Measurements from ENCODE around the gene CAV2.
"Not testable (repeated sequence)": the region's sequence is repeated elsewhere in the genome, so short reads cannot be mapped to it uniquely, and the experiment has no call there.

Gene CAV2, protein sequence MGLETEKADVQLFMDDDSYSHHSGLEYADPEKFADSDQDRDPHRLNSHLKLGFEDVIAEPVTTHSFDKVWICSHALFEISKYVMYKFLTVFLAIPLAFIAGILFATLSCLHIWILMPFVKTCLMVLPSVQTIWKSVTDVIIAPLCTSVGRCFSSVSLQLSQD

DNA sequence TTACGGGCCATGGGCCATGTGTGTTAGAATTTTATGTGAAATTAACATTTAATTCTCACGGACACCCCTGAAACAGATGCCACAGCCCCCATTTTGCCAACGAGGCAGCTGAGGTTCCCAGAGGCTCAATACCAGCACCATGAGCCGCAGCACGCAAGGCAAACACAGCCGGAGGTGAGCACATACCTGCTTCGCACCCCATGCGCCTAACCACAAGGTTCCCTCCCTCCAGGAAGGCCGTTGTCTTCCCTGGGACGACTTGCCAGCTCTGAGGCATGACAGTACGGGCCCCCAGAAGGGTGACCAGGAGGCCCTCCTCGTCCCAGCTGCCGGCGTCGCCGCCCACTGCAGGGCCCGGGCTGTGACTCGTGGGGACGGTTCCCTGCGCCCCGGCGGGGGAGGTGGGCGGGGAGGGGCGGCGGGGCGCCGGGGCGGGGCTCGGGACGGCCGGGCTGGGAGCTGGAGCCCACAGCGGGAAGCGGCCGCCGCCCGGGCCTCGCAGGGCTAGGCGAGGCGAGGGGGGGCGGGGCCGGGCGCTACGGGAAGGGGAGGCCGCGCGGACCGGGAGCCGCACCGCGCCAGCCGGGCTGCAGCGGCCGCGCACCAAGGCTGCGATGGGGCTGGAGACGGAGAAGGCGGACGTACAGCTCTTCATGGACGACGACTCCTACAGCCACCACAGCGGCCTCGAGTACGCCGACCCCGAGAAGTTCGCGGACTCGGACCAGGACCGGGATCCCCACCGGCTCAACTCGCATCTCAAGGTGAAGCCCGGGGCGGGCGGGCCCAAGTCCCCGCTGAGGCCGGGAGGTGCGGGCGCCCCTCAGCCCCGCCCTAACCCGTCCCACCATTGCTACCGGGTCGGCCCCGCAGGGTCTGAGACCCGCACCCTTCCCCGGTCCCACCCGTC is at the start of gene CAV2:
Gene CAV2, plus strand, starts transcription at position 571 of the 910 bp plus-strand sequence. Its CDS starts 44 bp downstream, at position 615.
- DNase-seq (ENCODE audit: low read depth in 2 of 2): no peak

DNA sequence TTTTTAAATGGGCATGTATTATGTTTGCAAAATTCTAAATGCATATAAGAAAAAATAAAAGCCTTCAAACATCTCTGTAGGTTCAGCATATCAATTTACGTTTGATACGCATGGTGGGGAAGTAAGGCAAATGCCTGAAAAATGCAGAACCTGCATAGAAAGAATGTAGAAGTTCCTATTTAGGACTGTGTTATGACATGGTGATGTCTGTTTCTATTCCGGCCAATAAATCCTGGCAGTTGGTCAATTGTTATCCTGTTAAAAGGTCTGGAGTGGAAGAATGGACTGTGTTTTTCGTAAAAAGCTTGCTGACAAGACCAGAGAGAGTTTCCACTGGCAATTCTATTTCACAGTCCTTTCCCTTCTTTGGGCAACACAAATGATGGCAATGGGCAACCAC is 49.6 kb upstream of the CAV2 start:
- no peak for DNase-seq (ENCODE audit: low read depth in 2 of 2)

DNA sequence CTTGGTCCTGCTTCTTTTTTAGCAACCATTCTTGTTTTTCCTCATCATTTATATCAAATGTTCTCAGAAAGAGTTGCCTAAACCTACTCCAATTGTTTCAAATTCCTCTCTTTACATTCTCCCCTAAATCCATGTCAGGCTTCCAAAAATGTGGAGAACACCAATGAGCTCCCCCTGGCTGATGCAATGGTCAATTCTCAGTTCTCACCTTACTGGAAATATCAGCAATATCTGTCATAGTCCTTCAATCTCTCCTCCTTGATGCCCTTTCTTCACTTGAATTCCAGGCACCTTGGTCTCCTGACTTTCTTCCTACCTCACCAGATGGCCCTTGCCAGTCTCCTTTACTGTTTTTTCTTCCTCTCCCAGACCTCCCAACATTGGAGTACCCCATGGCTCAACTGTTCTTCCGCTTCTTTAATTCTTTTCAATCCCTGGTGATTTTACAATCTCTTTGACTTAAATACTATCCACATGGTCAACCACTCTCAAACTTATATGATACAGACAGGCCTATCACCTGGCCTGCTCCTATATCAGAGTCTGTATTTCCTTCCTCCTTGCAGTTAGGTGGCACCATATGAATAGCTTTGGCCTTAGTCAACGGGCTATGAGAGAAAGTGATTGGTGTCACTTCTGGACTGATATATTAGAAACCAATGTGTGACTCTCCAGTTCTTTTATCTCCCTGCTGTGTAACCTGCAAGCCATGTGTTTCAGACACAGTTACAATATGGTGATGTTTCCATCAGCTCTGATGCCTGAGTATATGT is 47.4 kb upstream of the CAV2 start:
- DNase-seq (ENCODE audit: low read depth in 2 of 2): no peak

DNA sequence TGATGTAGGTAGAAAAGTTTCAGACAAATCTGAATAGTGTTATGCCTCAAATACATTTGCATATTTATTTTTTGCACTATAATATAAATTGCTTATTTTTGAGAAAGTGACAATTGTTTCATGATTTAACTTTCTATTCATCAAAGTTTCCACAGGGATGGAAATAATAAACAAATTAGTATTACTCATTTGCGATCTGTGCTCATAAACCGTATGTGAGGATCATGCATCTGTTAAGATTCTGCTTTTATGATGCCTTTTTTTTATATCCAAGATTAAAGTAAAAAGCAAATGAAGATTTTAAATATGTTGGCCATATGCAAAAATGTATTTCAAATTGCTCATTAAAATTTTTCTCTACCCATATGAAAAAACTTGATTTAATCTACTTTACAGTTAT is 45.2 kb upstream of the CAV2 start:
- DNase-seq (ENCODE audit: low read depth in 2 of 2): no peak

DNA sequence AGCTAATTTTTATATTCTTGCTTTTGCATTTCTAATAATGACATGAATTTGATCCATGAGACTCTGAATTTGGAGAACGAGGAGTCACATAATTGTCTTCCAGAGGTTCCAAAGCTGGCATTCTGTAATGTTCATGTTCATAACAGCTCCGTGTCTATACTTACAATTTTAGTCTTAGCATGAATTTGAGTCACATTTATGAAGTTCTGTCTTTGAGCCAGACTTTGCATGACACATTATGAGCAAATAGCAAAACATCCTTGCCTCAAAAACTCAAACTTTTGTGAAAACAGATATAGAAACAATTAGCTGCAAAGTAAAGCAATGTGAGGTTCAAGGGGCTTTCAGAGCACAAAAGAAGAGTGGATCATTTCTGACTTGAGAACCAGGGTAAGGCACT is 44.5 kb upstream of the CAV2 start:
- no peak for DNase-seq (ENCODE audit: low read depth in 2 of 2)

GRCh38 chr7:116455499-116455898 is 44.0 kb upstream of the CAV2 start:
- no peak for DNase-seq (ENCODE audit: low read depth in 2 of 2)

GRCh38 chr7:116461500-116461899 is 38.0 kb upstream of the CAV2 start:
- no peak for DNase-seq (ENCODE audit: low read depth in 2 of 2)

GRCh38 chr7:116463956-116464355 is 35.6 kb upstream of the CAV2 start:
- DNase-seq (ENCODE audit: low read depth in 2 of 2): no peak

GRCh38 chr7:116464375-116464774 is 35.2 kb upstream of the CAV2 start:
- no peak for DNase-seq (ENCODE audit: low read depth in 2 of 2)

GRCh38 chr7:116465125-116465524 is 34.4 kb upstream of the CAV2 start:
- no peak for DNase-seq (ENCODE audit: low read depth in 2 of 2)

- no peak for DNase-seq (ENCODE audit: low read depth in 2 of 2)
These were observed 31.0 kb upstream of the CAV2 start for GRCh38 chr7:116468534-116468933.

DNA sequence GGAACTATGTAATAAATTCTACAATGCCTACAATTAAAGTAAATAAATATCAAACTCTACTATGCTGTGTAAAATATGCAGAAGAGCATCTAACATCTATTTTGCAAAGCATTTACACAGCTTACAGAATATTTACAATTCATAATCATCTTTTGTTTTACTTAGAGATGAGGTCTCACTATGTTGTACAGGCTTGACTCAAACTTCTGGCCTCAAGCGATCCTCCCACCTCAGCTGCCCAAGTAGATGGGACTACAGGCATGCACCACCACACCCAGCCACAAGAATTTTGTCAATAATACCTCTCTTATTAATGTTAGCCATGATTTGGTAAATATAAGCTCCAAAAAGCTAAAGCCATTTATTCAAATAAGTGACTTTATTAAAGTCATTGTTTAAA is 21.9 kb upstream of the CAV2 start:
- no peak for DNase-seq (ENCODE audit: low read depth in 2 of 2)

GRCh38 chr7:116478834-116479233 is 20.7 kb upstream of the CAV2 start:
- DNase-seq (ENCODE audit: low read depth in 2 of 2): no peak

- DNase-seq (ENCODE audit: low read depth in 2 of 2): no peak
These were observed 16.1 kb upstream of the CAV2 start for GRCh38 chr7:116483271-116483942.

DNA sequence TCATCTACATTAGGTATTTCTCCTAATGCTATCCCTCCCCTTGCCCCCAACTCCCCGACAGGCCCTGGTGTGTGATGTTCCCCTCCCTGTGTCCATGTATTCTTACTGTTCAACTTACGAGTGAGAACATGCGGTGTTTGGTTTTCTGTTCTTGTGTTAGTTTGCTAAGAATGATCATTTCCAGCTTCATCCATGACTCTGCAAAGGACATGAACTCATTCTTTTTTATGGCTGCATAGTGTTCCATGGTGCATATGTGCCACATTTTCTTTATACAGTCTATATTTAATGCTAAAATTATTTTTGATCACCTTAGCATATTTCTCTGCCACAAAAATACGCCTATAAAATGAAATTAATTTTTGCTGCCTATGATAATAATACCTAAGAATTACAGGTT is 15.1 kb upstream of the CAV2 start:
- DNase-seq (ENCODE audit: low read depth in 2 of 2): not testable (repeated sequence)

DNA sequence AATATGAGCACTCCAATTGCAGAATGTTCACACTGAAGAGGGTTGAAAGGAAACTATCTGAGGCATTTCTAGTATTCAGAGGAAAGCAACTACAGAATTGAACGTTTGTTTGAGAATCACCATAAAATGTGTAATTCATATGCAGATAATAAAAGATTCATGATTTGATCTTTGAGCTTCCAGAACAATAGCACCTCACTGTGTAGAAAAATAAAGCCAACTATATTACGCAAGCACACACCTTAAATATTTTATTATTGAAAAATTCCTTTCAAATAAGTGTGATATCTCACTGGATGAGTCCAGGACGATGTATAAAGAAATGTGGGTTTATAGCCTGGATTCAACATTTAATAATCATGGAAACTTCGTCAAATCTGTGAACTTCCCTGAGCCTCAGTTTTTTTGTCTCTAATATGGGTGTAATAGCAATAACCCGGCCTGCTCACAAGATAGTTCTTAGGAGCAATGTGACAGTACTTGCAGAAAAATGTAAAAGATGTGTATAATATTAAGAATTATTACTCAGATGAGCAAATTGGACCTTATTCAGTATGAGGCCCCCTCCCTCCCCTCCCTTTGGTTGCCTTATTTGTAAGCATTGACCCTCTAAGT is 11.5 kb upstream of the CAV2 start:
- no peak for DNase-seq (ENCODE audit: low read depth in 2 of 2)

DNA sequence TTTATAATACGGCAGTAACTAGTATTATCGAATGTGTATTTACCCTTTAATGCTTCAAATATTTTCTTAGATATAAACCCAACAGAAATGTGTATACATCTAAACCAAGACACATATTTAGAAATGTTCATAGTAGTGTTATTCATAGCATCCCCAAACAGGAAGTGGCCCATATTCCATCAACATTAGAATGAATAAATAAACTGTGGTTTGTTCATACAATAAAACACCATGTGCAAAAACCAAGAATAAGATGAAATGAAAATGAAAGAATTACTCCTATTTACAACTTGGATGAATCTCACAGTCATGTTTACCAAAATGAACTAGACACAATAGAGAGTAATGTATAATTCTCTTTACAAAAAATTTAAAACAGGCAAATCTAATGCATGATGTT is 9.2 kb upstream of the CAV2 start:
- DNase-seq (ENCODE audit: low read depth in 2 of 2): no peak

- DNase-seq (ENCODE audit: low read depth in 2 of 2): no peak
These were observed 7.5 kb upstream of the CAV2 start for GRCh38 chr7:116491887-116492653.

DNA sequence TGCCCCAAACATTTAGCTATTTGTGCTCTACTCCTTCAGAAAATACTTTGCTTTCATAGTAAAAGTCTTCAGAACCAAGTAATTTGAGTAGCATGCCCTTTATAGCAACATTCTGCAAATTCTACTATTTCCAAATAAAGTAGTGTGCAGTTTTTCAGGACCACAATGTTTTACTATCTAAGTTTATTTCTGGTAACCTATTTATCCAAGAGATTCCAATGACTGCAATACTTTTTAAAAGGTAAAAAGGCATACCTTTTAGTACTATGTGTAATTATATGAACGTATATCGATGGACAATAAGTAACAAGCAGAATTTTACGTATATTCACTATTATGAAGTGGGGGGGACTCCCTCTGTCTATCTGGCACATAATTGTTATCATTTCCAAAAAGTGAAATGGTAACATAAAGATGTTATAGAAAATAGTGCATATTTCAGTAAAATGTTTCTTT is 6.9 kb upstream of the CAV2 start:
- no peak for DNase-seq (ENCODE audit: low read depth in 2 of 2)

DNA sequence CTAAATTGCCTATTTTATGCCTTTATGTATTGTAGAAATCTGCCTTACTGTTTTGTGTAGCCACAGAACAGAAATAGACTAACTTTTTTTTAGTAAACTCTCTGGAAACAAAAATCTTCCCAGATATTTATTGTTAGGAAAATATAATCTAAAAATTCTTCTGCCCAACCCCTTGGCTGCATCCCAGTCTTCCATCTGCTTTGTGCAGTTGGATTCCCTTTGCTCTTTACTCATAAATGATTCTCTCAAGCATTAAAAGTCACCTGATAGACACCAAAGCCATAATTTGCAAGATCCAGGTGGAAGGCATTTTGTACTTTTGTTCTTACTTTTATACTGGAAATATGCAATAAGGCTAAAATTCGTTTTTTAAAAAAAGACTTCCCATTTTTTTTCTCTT is 6.1 kb upstream of the CAV2 start:
- DNase-seq (ENCODE audit: low read depth in 2 of 2): no peak

GRCh38 chr7:116494472-116494871 is 5.1 kb upstream of the CAV2 start:
- no peak for DNase-seq (ENCODE audit: low read depth in 2 of 2)
